H1 (cell line): Measurements from ENCODE around the gene NT5M. TPM values are rescaled to one million over a fixed set of nuclear protein-coding genes. Genes with fewer than 3 reads are reported as not detected.

ENCODE experiments used
- CTCF ChIA-PET: fragments of 300-600 bp; sonication (Branson Sonifier 250); formaldehyde crosslinking; loops from one replicate; lab custom pipeline; 2021; ENCODE audit not compliant: partially characterized antibody; lab: Charles Lee
- POLR2A ChIA-PET: fragments of 300-600 bp; sonication (Branson Sonifier 250); formaldehyde crosslinking; loops from one replicate; lab custom pipeline; 2021; ENCODE audit warnings: inconsistent platforms; ENCODE audit not compliant: partially characterized antibody; lab: Charles Lee
- DNase-seq, 2 experiments: peaks; one replicate each; pipeline versions ENCODE4 v3.0.0 to v3.0.0-alpha.2; 2010 to 2022; ENCODE audit warnings: low spot score in 2 of 2, low read depth in 1 of 2, mixed read lengths in 1 of 2
- FAIRE-seq: peaks from 2 replicates; lab custom pipeline; 2011; peaks lifted over from hg19 to GRCh38; lab: Jason Lieb, UNC
- H2AFZ ChIP-seq: 2 replicates; pipeline ENCODE4 v1.8.1; 2012; ENCODE audit warnings: low read length, inconsistent platforms
- H2AK5ac ChIP-seq: 2 replicates; pipeline ENCODE4 v1.6.1; 2013; ENCODE audit warnings: low read depth, low read length
- H2BK120ac ChIP-seq: replicated peaks from 2 replicates; pipeline ENCODE3; 2013; ENCODE audit warnings: low read depth, low read length, inconsistent platforms
- H2BK12ac ChIP-seq: 2 replicates; pipeline ENCODE4 v1.6.1; 2013; ENCODE audit warnings: low read depth, low read length
- H2BK15ac ChIP-seq: 2 replicates; pipeline ENCODE4 v1.6.1; 2013; ENCODE audit warnings: low read length
- H2BK20ac ChIP-seq: 2 replicates; pipeline ENCODE4 v1.6.1; 2013; ENCODE audit warnings: low read length
- H2BK5ac ChIP-seq: 2 replicates; pipeline ENCODE4 v1.6.1; 2013; ENCODE audit warnings: low read depth, low read length
- H3K14ac ChIP-seq: 2 replicates; pipeline ENCODE4 v1.6.1; 2013; ENCODE audit warnings: inconsistent platforms; ENCODE audit not compliant: insufficient read length
- H3K18ac ChIP-seq: 2 replicates; pipeline ENCODE4 v1.6.1; 2013; ENCODE audit warnings: low read length; ENCODE audit errors: extremely low read depth
- H3K23ac ChIP-seq: 2 replicates; pipeline ENCODE4 v1.6.1; 2013; ENCODE audit warnings: inconsistent platforms; ENCODE audit not compliant: insufficient read length
- H3K23me2 ChIP-seq: 2 replicates; pipeline ENCODE4 v1.6.1; 2013; ENCODE audit warnings: low read depth, low read length
- H3K27ac ChIP-seq: 2 replicates; pipeline ENCODE4 v1.6.1; 2011; ENCODE audit warnings: low read depth, low read length, inconsistent platforms
- H3K27me3 ChIP-seq, 4 experiments: replicated peaks in 1 of 4; 1 replicate in 1 of 4; 2 replicates in 3 of 4; pipeline versions ENCODE4 v1.6.1 to v1.8.1; 2011 to 2013; ENCODE audit warnings: low read length in 3 of 4, mild to moderate bottlenecking in 3 of 4, inconsistent platforms in 2 of 4, mixed read lengths in 2 of 4, moderate library complexity in 1 of 4; ENCODE audit not compliant: control insufficient read depth in 3 of 4, insufficient read depth in 3 of 4; ENCODE audit errors: extremely low read depth in 1 of 4
- H3K36me3 ChIP-seq, 4 experiments: 2 replicates each; pipeline versions ENCODE4 v1.6.1 to v1.8.1; 2011 to 2013; ENCODE audit warnings: mild to moderate bottlenecking in 4 of 4, low read length in 3 of 4, moderate library complexity in 2 of 4, control low read depth in 1 of 4, inconsistent platforms in 1 of 4; ENCODE audit not compliant: insufficient read depth in 4 of 4, control insufficient read depth in 2 of 4
- H3K4ac ChIP-seq: replicated peaks from 2 replicates; pipeline ENCODE3; 2013; ENCODE audit warnings: low read length, low read depth, mixed read lengths, inconsistent platforms; ENCODE audit not compliant: insufficient read length
- H3K4me1 ChIP-seq, 4 experiments: replicated peaks in 1 of 4; 1 replicate in 1 of 4; 2 replicates in 3 of 4; pipeline versions ENCODE4 v1.6.1 to v1.8.1; 2011 to 2013; ENCODE audit warnings: low read length in 3 of 4, inconsistent platforms in 2 of 4, mixed read lengths in 1 of 4; ENCODE audit not compliant: insufficient read depth in 4 of 4, control insufficient read depth in 3 of 4
- H3K4me2 ChIP-seq, 2 experiments: 2 replicates each; pipeline versions ENCODE4 v1.6.1 to v1.8.1; 2011 to 2013; ENCODE audit warnings: low read depth in 2 of 2, low read length in 2 of 2, control low read depth in 1 of 2, inconsistent platforms in 1 of 2, mild to moderate bottlenecking in 1 of 2; ENCODE audit not compliant: insufficient read depth in 1 of 2
- H3K4me3 ChIP-seq, 4 experiments: fragments of 200-600, 300-600 bp in 1 of 4; sonication (generic), shearing (Covaris generic), sonication (Bioruptor Twin) in 1 of 4; 2 replicates each; pipeline versions ENCODE4 v1.5.1 to v1.8.1; 2011 to 2016; ENCODE audit warnings: low read length in 4 of 4, low read depth in 3 of 4, control low read depth in 2 of 4, inconsistent platforms in 2 of 4, mild to moderate bottlenecking in 2 of 4, mixed read lengths in 1 of 4, moderate library complexity in 1 of 4; ENCODE audit not compliant: insufficient read depth in 2 of 4; ENCODE audit errors: extremely low read depth in 1 of 4
- H3K56ac ChIP-seq: replicated peaks from 2 replicates; pipeline ENCODE3; 2013; ENCODE audit warnings: low read depth, mild to moderate bottlenecking, mixed read lengths, low read length, inconsistent platforms; ENCODE audit not compliant: insufficient read length
- H3K79me1 ChIP-seq: 2 replicates; pipeline ENCODE4 v1.6.1; 2013; ENCODE audit warnings: low read depth, low read length, control low read depth
- H3K79me2 ChIP-seq, 2 experiments: 2 replicates each; pipeline versions ENCODE4 v1.6.1 to v1.8.1; 2012 to 2013; ENCODE audit warnings: low read length in 2 of 2, mild to moderate bottlenecking in 2 of 2, inconsistent platforms in 1 of 2; ENCODE audit not compliant: insufficient read depth in 2 of 2, control insufficient read depth in 1 of 2
- H3K9ac ChIP-seq, 4 experiments: replicated peaks in 1 of 4; 1 replicate in 1 of 4; 2 replicates in 3 of 4; pipeline versions ENCODE4 v1.6.1 to v1.8.1; 2011 to 2013; ENCODE audit warnings: low read depth in 3 of 4, low read length in 3 of 4, control low read depth in 2 of 4, mild to moderate bottlenecking in 2 of 4, moderate library complexity in 2 of 4, inconsistent platforms in 1 of 4; ENCODE audit errors: extremely low read depth in 1 of 4
- H3K9me3 ChIP-seq, 2 experiments: 2 replicates each; pipeline versions ENCODE4 v1.6.1 to v1.8.1; 2012 to 2013; ENCODE audit warnings: mild to moderate bottlenecking in 2 of 2, moderate library complexity in 2 of 2, control low read depth in 1 of 2, inconsistent platforms in 1 of 2, low read depth in 1 of 2, low read length in 1 of 2, mixed read lengths in 1 of 2; ENCODE audit not compliant: insufficient read depth in 2 of 2
- H4K20me1 ChIP-seq, 2 experiments: replicated peaks in 1 of 2; 2 replicates each; pipeline versions ENCODE3 to v1.8.1; 2011 to 2013; ENCODE audit warnings: inconsistent platforms in 2 of 2, low read length in 2 of 2, mild to moderate bottlenecking in 1 of 2; ENCODE audit not compliant: insufficient read depth in 2 of 2, control insufficient read depth in 1 of 2
- H4K5ac ChIP-seq: 2 replicates; pipeline ENCODE4 v1.6.1; 2013; ENCODE audit warnings: low read length, low read depth, mixed read lengths, inconsistent platforms; ENCODE audit not compliant: insufficient read length
- H4K8ac ChIP-seq: 2 replicates; pipeline ENCODE4 v1.8.0; 2013; ENCODE audit warnings: mild to moderate bottlenecking, moderate library complexity, low read length, inconsistent platforms; ENCODE audit not compliant: insufficient read depth; ENCODE audit errors: extremely low read depth
- H4K91ac ChIP-seq: replicated peaks from 2 replicates; pipeline ENCODE3; 2013; ENCODE audit warnings: low read length, mixed read lengths, inconsistent platforms; ENCODE audit not compliant: insufficient read length
- ATF3 ChIP-seq: IDR thresholded peaks from 2 replicates; pipeline ENCODE4 v1.6.1; 2011; ENCODE audit warnings: low read depth, mild to moderate bottlenecking, low read length; ENCODE audit not compliant: insufficient read depth
- EP300 ChIP-seq, 2 experiments: IDR thresholded peaks; 1 replicate in 1 of 2; 2 replicates in 1 of 2; pipeline ENCODE4 v1.6.1; 2011 to 2012; ENCODE audit warnings: low read depth in 2 of 2, low read length in 2 of 2, mild to moderate bottlenecking in 2 of 2, borderline replicate concordance in 1 of 2, inconsistent platforms in 1 of 2, moderate library complexity in 1 of 2
- GTF2F1 ChIP-seq: IDR thresholded peaks from 2 replicates; pipeline ENCODE4 v1.6.1; 2012; ENCODE audit warnings: low read depth, low read length, improper control_type of control experiment, borderline replicate concordance
- POLR2AphosphoS5 ChIP-seq: IDR thresholded peaks from 2 replicates; pipeline ENCODE4 v1.6.1; 2011; ENCODE audit warnings: low read depth, low read length
- WGBS, 2 experiments: shearing (Covaris generic) in 1 of 2; methylation state at CpG; one replicate each; pipeline versions ENCODE4 v1.1.6 to v1.1.7; 2013 to 2015; ENCODE audit warnings: low lambda C conversion rate in 2 of 2, mixed read lengths in 2 of 2, inconsistent platforms in 1 of 2, low coverage in 1 of 2, missing lambda C conversion rate in 1 of 2; ENCODE audit not compliant: insufficient replicate concordance in 2 of 2, insufficient coverage in 1 of 2, insufficient read length in 1 of 2; ENCODE audit errors: extremely low coverage in 1 of 2, missing lambda C conversion rate in 1 of 2; 5-methylcytosine and 5-hydroxymethylcytosine counted together
- polyA plus RNA-seq, 7 experiments: library from polyadenylated mRNA; depleted of rRNA in 3 of 7; stranded (reverse) in 5 of 7; unstranded in 2 of 7; fragments of >200 nt in 5 of 7; fragments of 200-250 nt in 2 of 7; gene quantifications; 1 replicate in 5 of 7; 2 replicates in 1 of 7; 4 replicates in 1 of 7; pipeline versions ENCODE4 v1.2.1 to v1.2.3, GENCODE V29; 2011 to 2013; ENCODE audit warnings: missing spikeins in 2 of 7, mixed read lengths in 2 of 7
- total RNA-seq: library from RNA; stranded (reverse); fragmentation: NEBNext Ultra II Directional; extraction: Animal tissue kit (Norgen Biotek cat#: 25700); gene quantifications from 2 replicates; pipeline ENCODE4 v1.2.1, GENCODE V29; 2021

Gene NT5M
- total and polyA plus RNA-seq, 2 of the 8 experiments (the other 6 are each of a cell fraction or from before 2014, with no cell fraction given), result 7.6 to 18.2 TPM

- no peak overlapping the region for H4K91ac ChIP-seq
- H4K8ac ChIP-seq, result peak overlapping the region; percentile 31; the same call in 1 of the 2 replicates
- H3K4ac ChIP-seq, result no peak overlapping the region
- no peak overlapping the region for H2BK5ac ChIP-seq
- no peak overlapping the region for H3K9ac ChIP-seq
- H4K5ac ChIP-seq, result no peak overlapping the region
- no peak overlapping the region for H2BK20ac ChIP-seq
- H3K56ac ChIP-seq, result no peak overlapping the region
- no peaks in the 10 kb centered on the region for H3K79me1 ChIP-seq
- H2AK5ac ChIP-seq, result no peak overlapping the region
- H3K23me2 ChIP-seq, result no peaks in the 10 kb centered on the region; the same call in 1 of the 2 replicates
- no peak overlapping the region for H3K27ac ChIP-seq
- TF ChIP-seq POLR2AphosphoS5 (no peak), EP300 (IDR thresholded peaks at IDR 0.05; ENCODE audit: borderline replicate concordance in 1 of 2, low read depth in 2 of 2, low read length in 2 of 2) (no peak), ATF3 (no peak), GTF2F1 (no peak)
- DNase-seq, result no peak
- 91% methylated on average over 8 of the region's 8 CpGs; no CpG with 5 or more reads in 1 of the 2 experiments for WGBS, 2 experiments
- CTCF ChIA-PET, result interaction anchor here (0.8 kb wide), 1 partner anchor 153 kb away, joined by 3 read pairs; no protein-coding TSS in a partner anchor
- no peak overlapping the region for H2AFZ ChIP-seq
- no peaks in the 10 kb centered on the region for H3K36me3 ChIP-seq
- H4K20me1 ChIP-seq, result peaks cover 0 to 2% of the 10 kb centered on the region in 2 experiments
- H2BK120ac ChIP-seq, result no peak overlapping the region
- no peak overlapping the region for H3K18ac ChIP-seq
- no peak for FAIRE-seq
- POLR2A ChIA-PET, result no interaction called here
- no peaks in the 10 kb centered on the region for H3K79me2 ChIP-seq
- no peak overlapping the region for H3K4me2 ChIP-seq
- no peaks in the 10 kb centered on the region; a peak in 2 of 7 replicates for H3K27me3 ChIP-seq
- no peak overlapping the region for H2BK12ac ChIP-seq
- no peak overlapping the region for H3K4me3 ChIP-seq
- H3K9me3 ChIP-seq, result no peaks in the 10 kb centered on the region
- no peak overlapping the region for H2BK15ac ChIP-seq
- H3K14ac ChIP-seq, result no peak overlapping the region
- no peaks in the 10 kb centered on the region; a peak in 1 of 7 replicates for H3K4me1 ChIP-seq
- H3K23ac ChIP-seq, result no peak overlapping the region
Observed at GRCh38 chr17:17384961-17385360, 81.8 kb downstream of the NT5M start.
